Activated CD8-positive, alpha-beta memory T cell treated with anti-CD3 and anti-CD28 coated beads, Interleukin-2, amount 50 U/mL, for 1 hour (primary cell): ENCODE measurements around the gene NAPB.

ENCODE experiments used
- DNase-seq: peaks from one replicate; pipeline ENCODE4 v3.0.0-alpha.2; 2020; ENCODE audit errors: extremely low read depth

The NAPB gene

GRCh38 chr20:23437126-23437899, 16.0 kb upstream of the NAPB start:
- DNase-seq: no peak

- no peak for DNase-seq
Measured at GRCh38 chr20:23436681-23437080, 15.4 kb upstream of the NAPB start.

- no peak for DNase-seq
Measured at GRCh38 chr20:23435626-23436539, 14.6 kb upstream of the NAPB start.

- DNase-seq: no peak
Measured at GRCh38 chr20:23434521-23435313, 13.4 kb upstream of the NAPB start.

- no peak for DNase-seq
Measured at GRCh38 chr20:23433628-23434027, 12.3 kb upstream of the NAPB start.

DNA sequence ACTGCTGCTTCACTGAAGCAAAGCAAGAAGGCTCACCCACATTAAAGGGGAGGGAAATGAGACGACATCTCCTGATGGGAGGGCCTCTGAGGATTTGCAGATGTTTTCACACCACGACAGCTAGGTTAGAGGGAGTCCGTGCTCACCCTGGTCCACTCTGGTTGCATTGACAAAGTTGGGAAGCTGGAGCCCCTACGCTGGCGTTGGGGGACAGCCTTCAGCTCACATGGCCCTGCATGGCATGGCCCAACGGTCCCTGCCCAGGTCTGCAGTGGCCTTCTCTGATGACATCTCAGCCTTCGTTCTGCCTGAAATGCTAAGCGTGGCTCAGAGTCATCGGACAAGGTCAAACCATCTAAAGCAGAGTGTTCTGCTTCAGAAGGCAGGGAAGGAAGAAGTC, 3.8 kb upstream of the NAPB start:
- DNase-seq: no peak

DNA sequence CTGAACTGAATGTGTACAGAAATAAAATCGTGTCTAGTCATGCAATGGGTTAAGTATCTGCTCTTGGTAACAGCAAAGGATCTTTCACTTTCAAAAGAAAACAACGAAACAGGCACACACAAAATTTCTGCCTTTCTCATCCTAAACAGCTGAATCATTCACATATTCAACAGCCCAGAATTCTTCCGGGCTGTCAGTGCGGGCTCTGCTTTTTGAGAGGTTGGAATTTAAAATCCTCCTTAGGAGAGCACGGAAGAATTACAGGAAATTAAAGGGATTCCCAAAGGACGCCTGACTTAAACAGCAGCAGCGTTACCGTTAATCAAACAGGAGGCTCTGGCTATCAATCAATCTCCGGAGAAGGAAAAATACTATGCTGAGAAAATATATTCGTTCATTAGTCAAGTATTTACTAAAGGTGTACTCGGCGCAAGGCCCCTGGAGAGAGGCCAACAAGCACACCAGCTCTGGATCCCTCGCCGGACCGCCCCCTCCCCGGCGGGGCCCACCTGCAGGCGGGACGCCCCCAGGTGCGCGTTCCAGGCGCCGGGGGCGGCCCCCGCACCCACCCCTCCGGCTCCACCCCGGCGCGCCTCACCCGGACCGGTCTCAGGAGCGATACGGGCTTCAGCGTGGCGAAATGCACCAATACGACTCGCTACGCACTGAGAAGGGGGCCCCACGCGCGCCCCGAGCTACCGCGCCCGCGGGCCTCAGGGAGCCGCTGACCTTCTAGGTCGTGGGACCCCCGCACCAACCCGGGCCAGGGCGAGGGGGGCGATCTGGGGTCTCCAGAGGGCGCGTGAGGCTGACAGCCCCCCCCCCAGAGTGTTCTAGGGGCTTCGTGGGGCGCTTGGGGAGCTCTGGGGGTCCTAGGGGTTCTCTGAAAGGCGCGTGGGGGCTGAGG, 1.0 kb downstream of the NAPB start:
- DNase-seq: no peak

- no peak for DNase-seq
Measured at GRCh38 chr20:23419657-23419994, 1.7 kb downstream of the NAPB start.

DNA sequence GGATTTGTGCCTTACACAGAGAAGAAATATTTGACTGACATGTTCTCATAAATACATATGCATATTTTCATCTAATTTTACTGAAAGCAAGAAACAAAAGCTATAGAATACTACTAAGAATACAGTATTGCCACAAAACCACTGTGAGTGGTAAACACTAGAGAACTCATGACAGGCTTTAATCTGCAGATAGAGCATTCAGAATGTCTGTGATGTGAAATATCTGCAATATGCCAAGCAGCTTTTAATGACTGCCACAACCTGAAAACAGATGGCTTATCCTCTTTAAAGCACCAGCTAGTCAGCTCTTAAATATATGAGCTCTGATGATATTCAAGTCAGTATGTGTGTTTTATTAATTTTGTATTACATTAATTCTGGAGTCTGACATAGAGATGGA, 3.4 kb downstream of the NAPB start:
- DNase-seq: no peak

DNA sequence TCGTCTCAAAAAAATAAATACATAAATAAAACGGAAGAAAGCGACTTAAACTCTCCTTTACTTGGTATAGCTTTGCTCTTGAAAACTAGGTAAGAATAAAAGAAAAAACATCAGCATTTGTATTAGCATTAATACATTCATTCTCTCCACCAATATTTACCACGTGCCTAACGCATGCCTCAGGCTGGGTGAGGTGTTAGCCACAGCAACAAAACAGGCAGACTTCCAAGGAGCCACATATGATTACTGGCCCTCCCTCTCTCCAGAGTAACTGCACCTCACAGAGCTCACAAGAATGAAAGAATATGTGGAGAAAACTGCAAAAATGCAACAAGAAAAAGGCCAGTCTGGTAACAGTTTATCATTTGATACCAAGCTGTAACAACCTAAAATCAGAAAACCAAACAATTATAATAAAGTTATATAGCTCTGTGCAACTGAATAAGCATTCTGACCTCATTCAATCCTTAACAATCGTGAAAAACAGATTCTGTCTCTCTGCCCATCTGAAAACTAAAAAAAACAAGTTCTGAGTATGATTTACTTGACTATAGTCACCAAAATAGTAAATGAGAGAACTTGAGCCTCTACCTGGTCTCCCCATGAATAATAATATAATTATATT, 5.2 kb downstream of the NAPB start:
- DNase-seq: no peak

- no peak for DNase-seq
Measured at GRCh38 chr20:23415555-23415954, 5.7 kb downstream of the NAPB start.

DNA sequence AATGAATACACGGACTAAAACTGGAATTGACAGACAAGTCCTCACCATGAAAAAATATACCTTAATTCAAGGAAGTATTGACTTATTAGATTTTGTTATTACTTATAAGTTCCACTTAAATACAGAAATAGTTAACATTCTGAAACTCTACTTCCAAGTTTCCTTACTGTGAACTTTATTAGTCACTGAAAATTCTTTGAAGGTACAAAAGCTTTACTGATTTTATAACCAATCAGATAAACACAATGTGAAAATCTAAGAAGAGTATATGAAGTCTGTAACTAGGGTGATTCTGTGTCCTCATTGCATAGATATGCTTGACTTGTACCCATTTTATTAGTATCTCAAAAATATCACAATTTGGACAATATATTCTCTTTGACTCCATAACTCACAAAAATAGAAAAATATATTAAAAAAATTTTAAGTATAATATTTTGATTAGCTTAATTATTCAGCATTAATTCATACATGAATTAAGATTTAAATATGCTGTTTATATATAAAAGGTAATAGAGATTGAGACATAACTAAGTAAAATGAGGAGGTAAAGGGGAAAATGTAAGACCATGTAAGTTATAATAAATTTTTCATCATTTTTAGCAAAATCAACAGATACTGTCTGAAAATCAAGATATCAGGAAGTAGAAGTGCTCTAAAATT, 6.6 kb downstream of the NAPB start:
- DNase-seq: no peak

DNA sequence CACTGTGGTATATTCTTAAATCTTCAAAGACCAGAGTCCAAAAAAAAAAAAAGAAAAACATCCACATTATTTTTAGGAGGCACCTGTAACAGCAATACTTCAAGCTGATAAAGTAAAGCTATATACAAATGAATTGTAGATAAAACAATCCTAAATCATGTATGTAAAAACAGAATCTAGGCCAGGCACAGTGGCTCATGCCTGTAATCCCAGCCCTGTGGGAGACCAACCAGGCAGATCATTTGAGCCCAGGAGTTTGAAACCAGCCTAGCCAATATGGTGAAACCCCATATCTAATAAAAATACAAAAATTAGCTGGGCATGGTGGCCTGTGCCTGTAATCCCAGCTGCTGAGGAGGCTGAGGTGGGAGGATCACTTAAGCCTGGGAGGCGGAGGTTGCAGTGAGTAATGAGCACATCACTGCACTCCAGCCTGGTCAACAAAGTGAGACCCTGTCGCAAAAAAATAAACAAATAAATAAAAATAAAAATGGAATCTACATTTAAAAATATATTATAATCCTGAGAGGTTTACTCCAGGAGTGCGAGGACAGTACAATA, 7.3 kb downstream of the NAPB start:
- no peak for DNase-seq

DNA sequence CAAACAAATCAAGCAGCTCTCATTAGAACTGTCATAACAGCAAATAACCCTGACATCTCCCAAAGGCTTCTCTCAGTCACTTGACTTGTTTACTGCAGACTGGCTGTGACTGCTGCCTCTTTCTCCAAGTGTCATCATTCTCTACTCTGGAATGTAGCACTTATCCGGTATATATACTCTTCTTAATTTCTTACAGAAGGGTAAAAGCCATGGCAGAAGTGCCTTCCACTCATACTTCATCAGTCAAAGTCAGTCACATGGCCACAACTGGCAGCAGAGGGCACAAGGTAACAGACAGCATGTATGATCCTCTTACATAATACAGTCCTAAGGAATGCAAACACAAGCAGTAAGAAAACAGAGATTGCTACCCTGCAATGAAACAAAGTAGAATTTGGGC, 9.3 kb downstream of the NAPB start:
- DNase-seq: no peak

- DNase-seq: no peak
Measured at GRCh38 chr20:23410916-23411695, 10.2 kb downstream of the NAPB start.

- DNase-seq: no peak
Measured at GRCh38 chr20:23409800-23410199, 11.5 kb downstream of the NAPB start.

- no peak for DNase-seq
Measured at GRCh38 chr20:23408957-23409356, 12.3 kb downstream of the NAPB start.

DNA sequence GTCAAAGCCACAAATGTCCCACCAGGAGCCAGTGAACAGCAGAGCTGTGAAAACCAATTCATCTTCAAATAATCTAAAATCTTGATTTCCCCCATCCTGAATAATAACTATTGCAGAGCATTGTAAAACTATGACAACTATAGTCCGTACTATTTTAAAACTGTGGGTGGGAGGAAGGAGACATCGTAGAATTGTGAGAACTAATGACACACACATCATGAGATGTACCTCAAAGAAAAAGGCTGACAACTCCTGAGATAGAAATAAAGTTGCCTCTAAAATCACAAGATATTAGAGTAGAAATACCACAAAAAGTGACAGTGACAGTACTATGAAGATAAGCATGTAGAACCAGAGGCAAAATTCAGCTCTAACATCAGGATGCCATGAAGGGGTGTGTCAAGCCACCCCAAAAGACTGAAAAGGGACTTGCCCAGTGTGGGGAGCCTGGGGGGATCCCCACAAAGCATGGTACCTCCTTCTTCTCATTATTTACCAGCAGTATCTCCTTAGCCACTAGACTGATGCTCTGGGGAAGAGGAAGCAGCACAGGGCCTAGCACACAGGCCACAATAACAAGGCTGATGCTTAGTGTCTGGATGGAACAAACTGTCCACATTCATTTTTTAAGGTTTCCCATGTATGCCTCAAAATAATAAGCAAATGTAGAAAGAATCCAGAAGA, 13.4 kb downstream of the NAPB start:
- DNase-seq: no peak

DNA sequence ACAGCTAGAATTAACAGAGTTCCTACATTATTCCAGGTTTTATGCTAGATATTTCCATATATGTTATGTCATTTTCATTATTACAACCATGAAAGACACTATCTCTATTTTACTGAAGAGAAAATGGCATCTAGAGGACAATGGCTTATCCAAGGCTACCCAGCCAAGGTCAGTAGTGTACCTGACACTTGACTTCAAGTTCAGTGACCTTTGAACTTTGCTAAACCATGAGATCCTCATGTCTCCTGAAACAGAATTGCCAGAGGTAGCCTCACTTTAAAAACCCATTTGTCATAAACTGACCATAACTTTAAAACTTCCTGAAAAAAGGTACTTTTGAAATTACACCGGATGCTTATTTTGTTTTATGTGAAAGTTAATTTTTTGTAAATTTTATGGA, 14.4 kb downstream of the NAPB start:
- no peak for DNase-seq
